Measurements from ENCODE around the gene RNLS. TPM values are rescaled to one million over a fixed set of nuclear protein-coding genes. Genes with fewer than 3 reads are reported as not detected.

RNLS gene
- total RNA-seq, 1 donor from 2014 or later: 10.2 TPM

DNA sequence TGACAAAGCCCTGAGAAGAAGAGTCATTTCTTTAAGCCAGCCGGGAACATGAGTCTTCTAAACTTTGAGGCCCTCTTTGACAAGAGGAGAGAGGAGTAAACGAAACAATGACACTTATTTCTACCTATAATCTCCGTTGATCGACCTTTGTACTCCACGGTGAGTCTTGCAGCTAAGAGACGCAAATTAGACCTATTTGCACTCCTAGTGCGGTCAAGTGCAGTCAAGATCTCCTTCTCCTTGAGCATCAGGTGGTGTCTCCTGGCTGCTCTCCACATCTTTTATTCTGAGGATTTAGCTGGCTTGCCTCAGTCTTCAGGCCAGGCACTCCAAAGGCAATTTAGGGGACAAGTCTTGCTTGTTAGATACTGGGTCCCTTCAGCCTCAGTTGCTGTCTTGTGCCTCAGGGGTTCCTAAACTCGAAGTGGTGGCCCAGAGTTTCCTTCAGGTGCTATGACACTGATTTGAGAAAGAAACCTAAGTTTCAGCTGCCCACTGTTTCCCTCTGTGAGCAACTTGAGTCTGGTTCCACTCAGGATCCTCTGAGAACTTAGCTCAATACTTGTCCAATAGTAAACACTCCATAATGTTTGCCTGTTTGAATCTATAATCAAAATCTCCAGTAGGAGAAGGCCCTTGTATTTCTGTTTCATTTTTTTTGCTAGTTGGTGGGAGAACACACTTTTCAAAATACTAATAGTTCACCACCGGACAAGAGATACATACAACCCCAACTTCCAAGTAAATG lies 312.9 kb downstream of the RNLS start:
- DNase-seq (ENCODE audit: low spot score): no peak

DNA sequence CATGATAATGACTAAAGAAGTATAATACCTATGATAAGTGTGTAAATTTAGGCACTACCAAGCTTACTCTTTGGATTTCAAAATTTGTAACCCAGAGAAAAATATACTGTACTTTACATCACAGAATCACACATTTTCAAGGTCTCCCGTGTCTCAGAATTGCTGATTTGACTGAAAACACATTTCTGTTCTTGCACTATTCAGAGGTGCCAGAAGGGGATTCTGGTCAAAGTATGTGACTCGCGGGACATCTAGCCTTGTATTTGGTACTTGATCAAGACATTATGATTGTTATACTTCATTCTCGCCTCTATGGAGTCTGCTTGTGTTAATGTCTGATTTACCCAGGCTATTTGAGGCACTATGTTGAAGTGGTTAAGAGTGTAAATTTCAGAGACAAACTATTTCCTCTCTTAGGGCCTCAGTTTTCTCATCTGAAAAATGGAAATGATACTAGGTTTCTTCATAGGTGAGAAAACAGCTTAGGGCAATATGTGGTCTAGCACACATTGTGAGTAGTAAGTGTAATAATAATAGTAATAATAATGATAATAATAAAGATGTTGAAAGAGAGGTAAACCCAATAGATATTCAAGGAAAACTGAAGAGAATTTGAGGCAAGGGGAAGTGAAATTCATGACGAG lies 320.4 kb downstream of the RNLS start:
- DNase-seq (ENCODE audit: low spot score): no peak

DNA sequence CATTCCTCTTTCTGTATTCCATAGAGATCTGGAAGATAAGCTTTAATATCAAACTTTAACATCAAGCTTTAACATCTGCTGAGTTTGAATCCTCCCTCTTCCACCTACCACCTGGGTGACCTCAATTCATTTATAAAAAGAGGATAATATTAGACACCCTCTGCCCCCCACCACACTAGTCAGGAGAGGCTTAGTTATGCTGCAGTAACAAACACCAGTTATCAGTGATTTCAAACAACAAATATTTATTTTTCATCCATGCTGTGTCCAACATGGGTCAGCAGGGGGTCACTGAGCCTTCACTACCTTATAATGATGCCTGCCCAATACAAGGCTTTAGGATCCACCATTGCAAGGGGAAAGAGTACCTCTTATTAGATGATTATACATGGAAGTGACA lies 322.0 kb downstream of the RNLS start:
- no peak for DNase-seq (ENCODE audit: low spot score)

DNA sequence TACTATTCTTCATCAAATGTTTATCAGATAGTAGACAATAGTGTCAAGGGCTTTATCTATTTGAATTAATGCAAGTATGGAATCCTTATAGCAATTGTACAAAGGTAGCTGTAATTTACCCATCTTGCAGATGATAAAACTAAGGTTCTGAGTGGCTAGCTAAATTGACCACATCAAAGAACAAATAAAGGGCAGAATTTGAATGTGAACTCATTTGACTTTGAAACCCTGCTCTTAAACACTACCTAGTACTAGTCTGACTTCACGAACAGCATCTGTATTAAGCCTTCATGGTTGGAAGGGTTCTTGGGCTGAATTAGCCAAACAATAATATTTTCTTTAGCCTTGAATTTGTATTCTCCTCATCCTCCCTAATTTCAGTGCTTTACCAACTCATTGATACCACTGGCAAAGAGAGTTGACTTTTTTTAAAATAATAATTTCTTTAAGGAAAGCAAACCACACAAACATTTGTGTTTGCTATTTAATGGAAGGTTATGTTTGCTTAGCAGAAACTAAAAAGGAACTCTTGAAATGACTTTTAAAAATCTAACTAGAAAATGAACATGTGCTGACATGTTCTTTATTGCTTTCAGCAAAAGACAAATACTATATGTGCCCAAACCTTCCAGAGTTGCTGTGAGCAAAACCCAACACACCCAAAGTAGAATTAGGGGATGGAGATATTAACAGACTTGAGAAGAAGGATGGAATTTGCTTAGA lies 322.6 kb downstream of the RNLS start:
- no peak for DNase-seq (ENCODE audit: low spot score)

DNA sequence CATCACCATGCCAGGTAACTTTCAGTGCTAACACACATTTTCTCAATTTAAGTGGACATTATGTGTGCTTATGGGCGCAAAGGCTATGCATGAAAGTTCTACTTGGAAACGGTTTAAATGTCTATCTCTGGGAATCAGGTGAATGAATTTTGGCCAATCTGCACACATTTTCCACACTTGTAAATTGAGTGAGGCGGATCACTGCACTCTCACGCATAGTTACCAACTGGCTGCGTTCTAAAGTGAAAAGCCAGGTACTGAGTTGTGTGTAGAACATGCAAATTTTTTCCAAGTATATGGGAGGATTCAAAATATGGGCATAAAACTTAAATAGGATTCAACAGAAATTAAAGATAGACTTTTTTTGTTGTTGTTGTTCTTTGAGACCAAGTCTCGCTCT lies 323.7 kb downstream of the RNLS start:
- DNase-seq (ENCODE audit: low spot score): no peak

DNA sequence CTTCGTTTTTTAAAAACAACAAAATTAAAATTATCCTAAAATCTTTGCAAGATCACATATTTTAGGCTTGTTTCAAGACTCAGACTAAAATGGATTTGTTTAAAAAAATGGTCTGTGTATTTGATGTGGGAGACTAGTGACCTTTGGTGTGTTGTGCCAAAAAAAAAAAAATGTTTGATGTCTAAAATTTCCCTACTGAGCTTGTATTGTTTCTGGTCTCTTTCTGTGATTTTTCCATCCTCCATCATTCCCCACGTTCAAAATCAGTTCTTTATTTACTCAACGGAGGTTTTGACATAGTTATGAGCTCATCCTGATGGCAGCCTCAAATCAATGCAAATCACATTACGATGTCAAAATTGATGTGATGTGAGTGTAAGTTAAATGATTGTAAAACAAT lies 326.2 kb downstream of the RNLS start:
- DNase-seq (ENCODE audit: low spot score): no peak

DNA sequence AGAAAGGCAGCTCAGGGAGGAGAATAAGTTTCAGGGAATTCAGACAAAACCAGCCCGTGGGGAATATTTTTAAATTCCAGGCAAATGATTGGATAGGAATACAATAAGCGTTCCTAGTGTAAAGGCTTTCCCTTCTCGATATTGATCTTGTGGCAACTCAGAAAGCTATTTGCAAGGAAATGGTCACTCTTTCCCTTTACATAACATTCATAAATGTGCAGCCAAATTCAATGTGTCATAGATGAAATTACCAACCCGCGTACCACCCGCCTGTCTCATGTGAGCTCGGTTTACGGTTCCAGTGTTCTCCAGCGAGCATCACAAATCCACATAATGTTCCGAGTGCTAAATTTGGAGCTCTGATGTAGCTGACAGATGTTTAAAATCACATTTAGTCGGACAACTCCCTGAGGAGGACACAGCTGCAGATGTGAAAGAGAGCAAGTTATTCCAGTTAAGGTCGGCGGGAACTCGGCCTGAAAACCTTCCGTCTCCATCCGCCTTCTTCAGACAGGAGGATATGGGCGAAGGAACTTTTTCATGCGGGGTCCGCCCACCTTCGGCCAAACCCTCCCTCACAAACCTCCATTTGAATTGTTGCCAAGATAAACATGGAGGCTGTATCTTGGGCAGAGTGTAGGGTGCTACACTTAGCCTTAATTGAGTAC lies 327.0 kb downstream of the RNLS start:
- no peak for DNase-seq (ENCODE audit: low spot score)

DNA sequence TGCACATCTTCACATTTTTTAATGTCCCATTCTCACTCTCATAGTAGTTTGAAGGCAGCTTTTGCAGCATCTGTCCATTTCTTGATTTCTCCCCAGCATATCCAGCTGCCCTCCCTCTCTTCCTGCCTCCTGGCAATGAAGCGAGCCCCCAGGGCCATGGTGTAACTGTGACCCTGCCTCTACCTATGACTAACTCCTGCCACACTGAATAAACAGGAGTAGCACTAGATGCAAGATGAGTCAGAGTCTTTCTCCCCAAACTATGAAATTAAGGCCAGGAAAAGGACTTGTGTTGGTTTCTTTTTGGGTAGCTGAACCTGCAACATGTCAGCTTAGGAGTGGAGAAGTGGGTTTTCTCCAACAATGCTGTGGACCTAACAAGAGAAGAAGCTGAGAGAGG lies 329.0 kb downstream of the RNLS start:
- no peak for DNase-seq (ENCODE audit: low spot score)

DNA sequence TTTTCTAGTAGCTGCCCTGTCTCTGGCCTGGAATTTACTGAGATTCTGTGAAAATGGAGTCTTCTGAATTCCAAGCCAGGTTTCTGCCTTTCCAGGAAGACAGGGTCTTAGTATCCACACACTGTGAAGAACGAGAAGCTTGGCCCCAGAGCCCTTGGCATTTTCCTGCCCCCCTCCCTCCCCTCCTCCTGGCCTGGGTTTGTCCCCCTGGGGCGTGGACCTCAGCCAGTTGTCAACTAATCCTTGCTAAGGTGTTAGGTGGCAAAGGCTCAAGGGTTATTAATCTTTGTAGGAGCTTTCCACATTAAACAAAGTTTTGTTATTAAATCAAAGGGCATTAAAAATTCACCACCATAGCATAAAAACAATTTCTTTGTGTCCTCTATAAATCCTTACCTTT lies 329.5 kb downstream of the RNLS start:
- no peak for DNase-seq (ENCODE audit: low spot score)

DNA sequence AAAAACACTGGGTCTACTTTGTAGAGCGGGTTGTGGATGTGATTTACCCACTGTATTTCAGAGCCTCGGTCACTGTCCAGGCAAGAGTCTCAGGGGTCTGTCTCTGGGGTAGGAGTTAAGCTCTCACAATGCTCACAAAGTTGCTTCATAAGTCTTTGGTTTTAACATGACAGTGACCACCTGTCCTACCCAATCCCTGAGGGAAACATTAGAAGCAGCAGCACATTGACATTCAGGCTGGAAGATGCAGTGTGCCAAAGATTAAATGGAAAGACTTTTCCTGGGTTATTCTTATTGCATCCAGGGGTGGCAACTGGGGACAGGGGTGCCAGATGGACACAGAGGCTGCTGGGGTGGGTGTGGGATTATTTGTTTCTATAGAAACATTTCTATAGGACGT lies 330.0 kb downstream of the RNLS start:
- DNase-seq (ENCODE audit: low spot score): no peak

DNA sequence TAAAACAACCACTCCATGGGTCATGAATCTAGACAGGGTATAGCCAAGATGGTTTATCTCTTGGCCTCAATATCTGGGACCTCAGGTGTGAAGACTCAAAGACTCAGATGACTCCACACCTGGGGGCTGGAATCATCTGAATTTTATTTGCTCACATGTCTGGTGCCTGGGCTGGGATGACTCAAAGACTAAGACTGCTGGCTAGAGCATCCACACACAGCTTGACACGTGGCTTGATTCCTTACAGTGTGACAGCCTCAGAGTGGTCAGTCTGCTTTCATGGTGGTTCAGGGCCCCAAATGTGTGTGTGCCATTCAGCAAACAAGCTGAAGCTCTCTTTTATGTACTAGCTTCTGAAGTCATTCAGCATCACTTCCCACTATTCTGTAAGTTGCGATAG lies 333.7 kb downstream of the RNLS start:
- DNase-seq (ENCODE audit: low spot score): no peak

DNA sequence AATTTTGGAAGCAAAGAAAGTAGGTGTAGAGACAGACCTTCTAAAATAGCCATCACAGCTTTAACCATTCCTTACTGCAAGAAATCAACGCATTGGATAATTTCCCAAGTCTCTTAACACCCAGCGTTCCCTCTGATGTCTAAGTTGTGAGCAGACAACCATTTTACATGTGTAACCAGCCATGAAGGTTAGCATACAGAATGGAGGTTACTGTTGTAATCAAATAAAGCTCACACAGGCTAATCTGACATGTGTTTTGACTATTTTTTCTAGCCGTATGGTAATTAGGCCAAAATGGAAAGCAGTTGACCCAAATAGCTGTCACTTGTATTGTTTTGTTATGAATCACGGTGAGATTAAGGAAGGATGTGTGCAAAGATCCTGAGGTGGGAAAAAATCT lies 336.4 kb downstream of the RNLS start:
- DNase-seq (ENCODE audit: low spot score): no peak

DNA sequence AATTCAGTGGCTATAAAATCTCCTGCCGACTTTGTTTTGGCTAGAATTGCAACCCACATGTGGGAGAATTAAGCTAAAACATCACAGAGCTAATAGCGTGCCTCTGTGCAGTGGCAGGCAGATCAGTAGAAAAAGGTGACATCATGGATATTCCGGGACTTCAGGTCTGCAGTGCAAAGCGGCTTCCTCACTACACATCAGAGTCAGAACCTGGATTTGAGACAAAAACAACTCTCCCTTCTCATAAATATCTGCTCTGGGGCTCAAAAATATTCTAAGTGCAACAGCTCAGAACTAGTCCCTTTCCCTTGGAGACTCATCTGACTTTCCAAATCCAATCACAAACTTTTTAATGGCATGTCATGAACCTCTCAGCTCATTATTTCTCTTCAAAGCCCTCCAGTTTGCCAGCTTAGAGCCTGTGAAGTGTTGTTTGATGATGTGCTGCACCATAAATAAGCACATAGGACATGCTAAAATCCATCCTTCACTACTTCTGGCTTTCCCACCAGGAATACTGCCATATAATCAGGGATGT lies 337.1 kb downstream of the RNLS start:
- DNase-seq (ENCODE audit: low spot score): no peak

DNA sequence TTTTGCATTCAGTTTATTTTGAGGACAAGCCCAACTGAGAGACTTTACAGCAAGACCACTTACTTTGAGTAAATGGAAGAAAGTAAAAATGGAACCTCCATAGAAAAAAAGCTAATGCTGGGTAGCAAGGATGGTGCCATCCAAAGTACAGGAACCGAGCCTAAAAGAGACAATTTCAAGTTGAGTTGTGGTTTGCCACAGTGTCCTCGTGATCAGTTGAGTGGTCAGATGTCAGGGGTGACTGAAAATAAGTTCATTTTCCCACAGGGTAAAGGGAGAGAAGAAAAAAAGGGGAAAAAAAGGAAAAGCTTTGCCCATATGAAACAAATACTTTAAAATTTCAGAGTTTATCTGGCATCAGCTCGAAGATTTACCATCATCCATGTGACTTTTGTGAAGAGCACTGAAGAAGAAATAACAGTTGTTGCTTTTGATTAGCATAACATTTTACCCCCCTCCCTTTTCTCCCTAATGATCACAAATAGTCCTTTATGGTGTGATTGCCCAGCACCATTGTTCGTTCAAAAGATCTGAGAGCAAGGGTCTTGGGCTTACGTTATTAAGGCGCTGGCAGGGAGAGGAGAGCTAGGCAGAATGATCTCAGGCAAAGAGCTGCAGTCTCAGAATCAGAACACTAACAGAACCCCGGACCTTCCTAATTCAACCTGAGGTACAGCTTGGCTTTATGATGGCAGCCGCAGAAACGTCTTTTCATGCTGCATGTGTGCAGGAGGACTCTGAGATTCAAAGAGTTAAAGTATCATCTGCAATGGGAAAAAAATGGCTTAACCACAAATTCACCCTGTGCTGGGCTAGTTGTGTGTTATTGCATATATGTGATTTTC lies 338.1 kb downstream of the RNLS start:
- DNase-seq (ENCODE audit: low spot score): no peak

DNA sequence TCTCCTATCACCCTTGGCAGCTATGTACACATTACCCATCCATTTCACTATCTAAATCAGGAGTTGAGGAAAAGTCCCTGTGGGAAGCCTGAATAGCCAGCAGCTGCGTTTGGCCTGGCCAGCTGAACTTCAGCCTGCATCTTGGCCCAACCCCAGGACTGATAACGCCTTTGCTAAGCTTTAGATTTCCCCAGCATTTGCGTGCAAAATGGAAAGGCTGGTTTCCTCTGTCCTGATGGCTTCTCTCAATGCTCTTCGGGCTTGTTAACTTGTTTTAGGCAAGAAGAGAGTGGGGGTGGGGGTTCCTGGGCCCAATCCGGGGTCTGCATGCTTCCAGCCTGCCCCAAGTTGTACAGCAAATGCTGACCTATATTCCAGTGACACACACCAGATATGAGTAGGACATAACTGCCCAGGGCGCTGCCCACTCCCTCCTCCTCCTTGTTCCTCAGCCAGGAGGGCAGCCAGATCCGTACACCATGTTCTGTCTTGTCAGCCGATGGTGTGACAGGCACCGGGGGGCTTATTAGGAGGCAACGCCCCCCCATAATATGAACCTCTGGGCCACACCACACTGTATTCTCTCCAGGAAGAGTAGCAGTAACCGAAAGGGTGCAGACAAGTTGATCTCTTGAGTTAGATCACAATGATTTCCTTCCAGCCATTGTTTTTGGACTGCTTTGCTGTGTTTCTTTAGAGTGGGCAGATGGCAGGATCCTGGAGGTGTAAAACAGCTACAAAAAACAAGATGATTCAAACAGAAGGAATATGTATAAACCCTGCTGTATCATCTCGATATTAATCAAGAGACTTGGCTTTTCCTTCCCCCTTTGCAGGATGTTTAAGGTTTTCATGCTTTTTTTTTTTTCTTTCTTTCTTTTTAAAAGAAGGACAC lies 339.0 kb downstream of the RNLS start:
- no peak for DNase-seq (ENCODE audit: low spot score)

DNA sequence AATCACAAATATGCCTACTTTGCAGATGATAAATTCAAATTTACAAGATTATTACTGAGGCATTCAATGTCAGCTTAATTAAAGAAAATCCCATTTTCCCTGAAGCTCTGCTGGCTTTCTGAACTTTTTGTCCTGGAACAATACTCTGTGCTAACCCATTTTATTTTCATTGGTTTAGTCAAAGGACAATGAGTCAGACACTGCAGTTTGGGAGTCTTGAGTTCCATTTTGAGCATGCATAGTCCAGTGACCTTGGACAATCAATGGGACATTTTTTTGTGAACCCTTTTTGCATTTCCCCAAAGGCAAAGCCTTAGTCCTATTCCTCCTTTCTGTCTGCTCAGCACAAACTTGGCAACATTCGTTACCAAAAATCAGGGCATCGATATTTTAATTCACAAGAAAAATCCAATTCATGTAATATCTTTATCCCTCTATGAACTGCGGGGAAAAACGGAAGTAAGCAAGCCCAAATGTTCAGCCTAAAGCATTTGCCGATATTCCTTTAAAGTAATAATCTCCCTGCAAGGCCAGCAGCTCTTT lies 339.8 kb downstream of the RNLS start:
- DNase-seq (ENCODE audit: low spot score): no peak

DNA sequence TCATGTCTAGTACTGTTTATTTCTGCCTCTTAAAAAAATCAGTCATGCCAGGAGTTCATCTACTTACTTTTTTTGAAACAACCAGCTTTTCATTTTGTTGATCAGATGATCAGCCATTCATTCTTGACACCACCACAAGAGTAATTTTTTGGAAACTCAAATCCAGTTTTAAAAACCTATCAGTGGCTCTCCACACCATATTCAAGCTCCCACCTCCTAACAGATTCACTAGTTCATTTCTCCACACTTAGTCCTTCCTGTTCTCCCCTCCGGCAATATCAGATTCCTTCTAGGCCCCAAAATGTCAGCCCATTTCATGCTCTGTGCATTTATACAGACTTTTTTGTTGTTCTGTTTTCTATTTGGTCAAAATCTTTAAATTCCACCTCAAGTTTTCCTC lies 341.6 kb downstream of the RNLS start:
- DNase-seq (ENCODE audit: low spot score): no peak

DNA sequence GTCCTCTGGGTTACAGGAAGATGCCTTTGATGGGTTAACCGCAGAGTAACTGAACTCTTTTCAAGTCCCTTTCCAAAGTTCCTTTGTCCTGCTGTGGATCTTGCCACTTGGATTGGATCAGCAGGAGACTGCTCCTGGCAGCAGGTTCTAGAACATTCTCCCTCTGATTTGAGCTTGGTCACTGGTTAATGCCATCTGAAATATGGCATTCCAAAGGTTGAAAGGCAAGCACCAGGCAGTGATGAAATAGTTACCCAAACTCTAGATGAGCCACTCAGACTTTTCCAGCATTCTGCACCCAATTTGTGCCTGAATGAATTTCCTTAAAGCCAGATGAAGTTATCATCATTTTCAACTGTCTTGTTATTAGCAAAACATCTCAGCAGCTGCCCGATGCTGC lies 343.9 kb downstream of the RNLS start:
- no peak for DNase-seq (ENCODE audit: low spot score)

DNA sequence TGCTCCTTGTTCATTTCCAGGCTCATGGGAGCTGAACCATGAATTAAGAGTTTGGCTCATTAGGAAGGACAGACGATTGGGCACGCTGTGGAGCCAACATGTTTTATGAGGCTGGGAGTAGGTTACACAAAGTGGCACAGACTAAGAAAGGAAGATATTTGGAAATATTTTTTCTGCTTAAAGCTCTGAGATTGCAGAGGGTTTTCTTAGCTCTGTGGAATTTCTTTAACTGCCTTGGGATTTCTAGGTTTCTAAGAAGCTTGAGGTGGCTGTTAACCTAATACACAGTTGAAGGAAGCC lies 344.6 kb downstream of the RNLS start:
- DNase-seq (ENCODE audit: low spot score): no peak

All from mesenteric fat pad (tissue), 1 donor.